Mammary epithelial cell (primary cell): Measurements from ENCODE around the gene AURKAIP1.

Experiments
- CTCF ChIP-seq, 2 donors: IDR thresholded peaks in 1 of 2; conservative IDR thresholded peaks in 1 of 2; 2 replicates each; pipeline ENCODE4 v1.5.1; 2011 to 2012; ENCODE audit warnings: inconsistent platforms in 2 of 2, low read length in 2 of 2, mild to moderate bottlenecking in 2 of 2, control low read depth in 1 of 2, low read depth in 1 of 2; ENCODE audit not compliant: insufficient read depth in 1 of 2; ENCODE audit errors: extremely low read depth in 1 of 2
- EZH2 ChIP-seq: IDR thresholded peaks from 2 replicates; pipeline ENCODE4 v1.6.1; 2012; ENCODE audit warnings: low read length, inconsistent platforms, borderline replicate concordance

GRCh38 chr1:1370771-1371300, 4.2 kb downstream of the AURKAIP1 start:
- TF ChIP-seq CTCF (conservative IDR thresholded peaks at IDR 0.05 in 1 of 2, IDR thresholded peaks at IDR 0.05 in 1 of 2; ENCODE audit: extremely low read depth in 1 of 2, insufficient read depth in 1 of 2, low read depth in 1 of 2, low read length in 2 of 2) (no peak), EZH2 (no peak)
